Thyroid gland (tissue), 4 donors: ENCODE results near the gene MYCL. TPM values are rescaled to one million over a fixed set of nuclear protein-coding genes. Genes with fewer than 3 reads are reported as not detected.

Source experiments
- DNase-seq, 2 donors: peaks; one replicate each; pipeline ENCODE4 v3.0.0-alpha.2; 2019
- H3K27ac ChIP-seq, 3 donors: fragments of 200-600 bp; sonication (generic); 1 replicate in 2 of 3; 2 replicates in 1 of 3; pipeline ENCODE4 v1.5.1; 2016 to 2019; ENCODE audit warnings: mild to moderate bottlenecking in 1 of 3, moderate library complexity in 1 of 3
- H3K27me3 ChIP-seq: fragments of 200-600 bp; sonication (generic); one replicate; pipeline ENCODE4 v1.5.1; 2019
- H3K36me3 ChIP-seq, 2 donors: fragments of 200-600 bp; sonication (generic); one replicate each; pipeline ENCODE4 v1.5.1; 2016 to 2019
- H3K4me1 ChIP-seq, 2 donors: fragments of 200-600 bp; sonication (generic); one replicate each; pipeline ENCODE4 v1.5.1; 2017 to 2019
- H3K4me3 ChIP-seq, 3 donors: fragments of 200-600 bp; sonication (generic); replicated peaks in 1 of 3; 1 replicate in 2 of 3; 2 replicates in 1 of 3; pipeline ENCODE4 v1.5.1; 2016; ENCODE audit warnings: mild to moderate bottlenecking in 1 of 3
- H3K9me3 ChIP-seq: fragments of 200-600 bp; sonication (generic); one replicate; pipeline ENCODE4 v1.5.1; 2017
- CTCF ChIP-seq, 6 experiments: fragments of 200-600 bp in 3 of 6; fragments of 450-650 bp in 3 of 6; sonication (generic) in 3 of 6; IDR thresholded peaks; one replicate each; pipeline ENCODE4 v1.5.1; 2016 to 2019; ENCODE audit warnings: antibody characterized with exemption in 6 of 6, mild to moderate bottlenecking in 2 of 6, inconsistent platforms in 1 of 6, moderate library complexity in 1 of 6
- POLR2A ChIP-seq, 2 donors: fragments of 450-650 bp; IDR thresholded peaks; one replicate each; pipeline ENCODE4 v1.6.1; 2017; ENCODE audit warnings: antibody characterized with exemption in 2 of 2, mild to moderate bottlenecking in 2 of 2, moderate library complexity in 1 of 2
- WGBS, 2 donors: methylation state at CpG; one replicate each; pipeline ENCODE4 v1.1.5; 2017; 5-methylcytosine and 5-hydroxymethylcytosine counted together
- intact Hi-C: fragments of 100-400 bp; cut with DNase I; formaldehyde crosslinking; loops from one replicate; pipeline ENCODE4 v1.15.1; 2023
- total RNA-seq, 4 donors: library from RNA; depleted of rRNA; stranded (reverse); fragments of >200 nt; gene quantifications; one replicate each; pipeline ENCODE4 v1.2.3, GENCODE V29; 2016

The MYCL gene
- total RNA-seq, 4 donors from 2014 or later: 1.4 to 3.9 (median 3.5) TPM

GRCh38 chr1:39858315-39858714 lies 43.4 kb downstream of the MYCL start:
- Histone ChIP-seq H3K27ac (no peak overlapping the region), H3K9me3 (no peaks in the 10 kb centered on the region), H3K27me3 (no peaks in the 10 kb centered on the region), H3K4me3 (no peak overlapping the region), H3K36me3 (peaks cover 0 to 6% of the 10 kb centered on the region in 2 donors), H3K4me1 (peaks cover 6 to 7% of the 10 kb centered on the region in 2 donors)
- TF ChIP-seq CTCF (IDR thresholded peaks at IDR 0.05) (no peak), POLR2A (IDR thresholded peaks at IDR 0.05) (no peak)
- 95 to 97% methylated on average over 3 of the region's 3 CpGs for WGBS, 2 donors
- intact Hi-C loops: no loop called here
- DNase-seq: no peak

GRCh38 chr1:39857126-39857878 lies 44.4 kb downstream of the MYCL start:
- 92 to 93% methylated on average over 3 of the region's 3 CpGs for WGBS, 2 donors
- no peaks in the 10 kb centered on the region for H3K9me3 ChIP-seq
- no peak overlapping the region for H3K27ac ChIP-seq
- peaks cover 15 to 16% of the 10 kb centered on the region in 2 donors for H3K4me1 ChIP-seq
- intact Hi-C loops: no loop called here
- H3K4me3 ChIP-seq: no peak overlapping the region
- H3K36me3 ChIP-seq: peaks cover 0 to 6% of the 10 kb centered on the region in 2 donors
- H3K27me3 ChIP-seq: no peaks in the 10 kb centered on the region
- no peak for TF ChIP-seq CTCF (IDR thresholded peaks at IDR 0.05)
- TF ChIP-seq POLR2A (IDR thresholded peaks at IDR 0.05): no peak
- DNase-seq: no peak

- Histone ChIP-seq H3K27ac (no peak overlapping the region), H3K9me3 (no peaks in the 10 kb centered on the region), H3K4me1 (peaks cover 35 to 41% of the 10 kb centered on the region in 2 donors), H3K4me3 (no peak overlapping the region), H3K36me3 (peaks cover 0 to 6% of the 10 kb centered on the region in 2 donors), H3K27me3 (no peaks in the 10 kb centered on the region)
- no peak for TF ChIP-seq POLR2A (IDR thresholded peaks at IDR 0.05)
- no peak for TF ChIP-seq CTCF (IDR thresholded peaks at IDR 0.05)
- intact Hi-C loops: no loop called here
- WGBS, 2 donors: 91 to 98% methylated on average over 8 of the region's 8 CpGs
- DNase-seq: no peak
Observed at GRCh38 chr1:39854738-39855137, 47.0 kb downstream of the MYCL start.

GRCh38 chr1:39854314-39854713 lies 47.4 kb downstream of the MYCL start:
- H3K9me3 ChIP-seq: no peaks in the 10 kb centered on the region
- H3K27me3 ChIP-seq: no peaks in the 10 kb centered on the region
- DNase-seq: no peak
- H3K27ac ChIP-seq: peak overlapping the region in 1 of 3 donors; percentile 65
- H3K4me3 ChIP-seq: no peak overlapping the region
- H3K4me1 ChIP-seq: peaks cover 39 to 46% of the 10 kb centered on the region in 2 donors
- H3K36me3 ChIP-seq: peaks cover 0 to 6% of the 10 kb centered on the region in 2 donors
- intact Hi-C loops: no loop called here
- TF ChIP-seq CTCF (IDR thresholded peaks at IDR 0.05) (no peak), POLR2A (IDR thresholded peaks at IDR 0.05) (no peak)

- H3K27ac ChIP-seq: peak overlapping the region; percentile 43 to 80 (median 65)
- 97 to 100% methylated on average over 1 of the region's 1 CpG for WGBS, 2 donors
Observed at GRCh38 chr1:39852876-39853275, 48.8 kb downstream of the MYCL start.

More at GRCh38 chr1:39852876-39853275, 48.8 kb downstream of the MYCL start:
- H3K4me3 ChIP-seq: no peak overlapping the region
- intact Hi-C loops: no loop called here
- TF ChIP-seq POLR2A (IDR thresholded peaks at IDR 0.05) (no peak), CTCF (IDR thresholded peaks at IDR 0.05) (no peak)
- DNase-seq: no peak
- H3K36me3 ChIP-seq: peaks cover 0 to 6% of the 10 kb centered on the region in 2 donors
- H3K27me3 ChIP-seq: no peaks in the 10 kb centered on the region
- H3K4me1 ChIP-seq: peaks cover 38 to 55% of the 10 kb centered on the region in 2 donors
- H3K9me3 ChIP-seq: no peaks in the 10 kb centered on the region
